Measurements from ENCODE around the gene EOMES. TPM values are rescaled to one million over a fixed set of nuclear protein-coding genes. Genes with fewer than 3 reads are reported as not detected.

EOMES gene
- total RNA-seq, 2 donors from 2014 or later, result 0.20 TPM; not detected in 1

DNA sequence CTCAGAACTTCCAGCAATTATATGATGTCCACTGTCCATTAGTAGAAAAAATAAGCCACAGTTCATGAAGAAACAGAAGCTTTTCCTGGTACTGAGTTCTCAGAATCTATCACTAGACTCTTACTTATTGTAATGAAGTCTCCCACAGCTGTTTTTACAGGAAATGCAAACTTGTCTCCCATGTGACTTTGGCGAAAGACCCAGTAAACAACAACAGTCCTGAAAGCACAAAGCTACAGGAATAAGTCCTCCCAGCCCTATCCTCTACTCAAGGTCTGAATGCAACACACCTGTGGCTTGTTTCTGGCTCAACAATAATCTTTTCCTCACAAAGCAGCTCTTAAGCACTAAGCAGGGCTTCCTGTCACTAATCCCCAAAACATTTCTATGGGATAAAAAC, 55.9 kb downstream of the EOMES start:
- H3K9ac ChIP-seq (ENCODE audit: low read depth in 2 of 2, low read length in 2 of 2), result no peak overlapping the region
- H3K9me3 ChIP-seq, result no peaks in the 10 kb centered on the region
- no peak overlapping the region for H3K4me3 ChIP-seq
- DNase-seq, result no peak
- H3K27me3 ChIP-seq, result no peaks in the 10 kb centered on the region
- TF ChIP-seq, protein P1, sequence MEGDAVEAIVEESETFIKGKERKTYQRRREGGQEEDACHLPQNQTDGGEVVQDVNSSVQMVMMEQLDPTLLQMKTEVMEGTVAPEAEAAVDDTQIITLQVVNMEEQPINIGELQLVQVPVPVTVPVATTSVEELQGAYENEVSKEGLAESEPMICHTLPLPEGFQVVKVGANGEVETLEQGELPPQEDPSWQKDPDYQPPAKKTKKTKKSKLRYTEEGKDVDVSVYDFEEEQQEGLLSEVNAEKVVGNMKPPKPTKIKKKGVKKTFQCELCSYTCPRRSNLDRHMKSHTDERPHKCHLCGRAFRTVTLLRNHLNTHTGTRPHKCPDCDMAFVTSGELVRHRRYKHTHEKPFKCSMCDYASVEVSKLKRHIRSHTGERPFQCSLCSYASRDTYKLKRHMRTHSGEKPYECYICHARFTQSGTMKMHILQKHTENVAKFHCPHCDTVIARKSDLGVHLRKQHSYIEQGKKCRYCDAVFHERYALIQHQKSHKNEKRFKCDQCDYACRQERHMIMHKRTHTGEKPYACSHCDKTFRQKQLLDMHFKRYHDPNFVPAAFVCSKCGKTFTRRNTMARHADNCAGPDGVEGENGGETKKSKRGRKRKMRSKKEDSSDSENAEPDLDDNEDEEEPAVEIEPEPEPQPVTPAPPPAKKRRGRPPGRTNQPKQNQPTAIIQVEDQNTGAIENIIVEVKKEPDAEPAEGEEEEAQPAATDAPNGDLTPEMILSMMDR (IDR thresholded peaks at IDR 0.05), result no peak
- intact Hi-C loops (cut with DNase I), result no loop called here
- no peak overlapping the region for H3K27ac ChIP-seq
- no peaks in the 10 kb centered on the region for H3K4me1 ChIP-seq
- H3K36me3 ChIP-seq, result no peaks in the 10 kb centered on the region

Other genes starting within 250 kb of the EOMES start
- gene SLC4A7, start 237.9 kb downstream of the EOMES start, total RNA-seq, result 10 to 100 TPM; 11.2 to 20.2 TPM

All from colonic mucosa (tissue), 4 donors.